Subcutaneous adipose tissue (tissue), 4 donors: Measurements from ENCODE around the gene PFKFB2. TPM values are rescaled to one million over a fixed set of nuclear protein-coding genes. Genes with fewer than 3 reads are reported as not detected.

Experiments
- CTCF ChIP-seq: fragments of 450-650 bp; IDR thresholded peaks from one replicate; pipeline ENCODE4 v1.5.1; 2016; ENCODE audit warnings: low read depth, mild to moderate bottlenecking, control low read depth, antibody characterized with exemption, moderate library complexity
- total RNA-seq, 4 donors: library from RNA; depleted of rRNA; stranded (reverse); fragments of >200 nt; gene quantifications; one replicate each; pipeline ENCODE4 v1.1.0, GENCODE V29; 2016

Gene PFKFB2
- total RNA-seq, 4 donors from 2014 or later: 5.1 to 7.5 (median 5.8) TPM

- TF ChIP-seq CTCF: no peak
Observed at GRCh38 chr1:207048041-207048440, 5.0 kb upstream of the PFKFB2 start.

- no peak for TF ChIP-seq CTCF
Observed at GRCh38 chr1:207049054-207049453, 4.0 kb upstream of the PFKFB2 start.

DNA sequence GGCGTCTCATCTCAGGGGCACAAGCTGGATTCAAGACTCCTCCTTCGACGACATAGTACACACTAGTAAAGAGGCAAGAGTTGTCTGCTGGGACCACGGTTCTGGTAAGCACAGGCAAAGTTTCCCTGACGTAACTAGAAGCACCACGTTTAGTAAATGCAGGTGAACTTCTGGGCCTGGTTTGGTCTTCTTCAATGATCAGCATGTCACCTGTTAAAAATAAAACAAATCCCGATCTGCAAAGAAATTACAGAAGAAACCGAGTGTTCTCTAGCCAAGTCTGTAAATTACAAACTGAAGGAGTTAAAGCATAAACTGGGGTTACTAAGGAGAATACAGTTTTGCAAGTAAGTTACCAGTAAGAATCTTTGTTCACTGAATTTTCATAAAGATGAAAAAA lies 3.6 kb upstream of the PFKFB2 start:
- TF ChIP-seq CTCF: no peak

- no peak for TF ChIP-seq CTCF
Observed at GRCh38 chr1:207049974-207050391, 3.1 kb upstream of the PFKFB2 start.

- no peak for TF ChIP-seq CTCF
Observed at GRCh38 chr1:207050480-207051190, 2.4 kb upstream of the PFKFB2 start.

DNA sequence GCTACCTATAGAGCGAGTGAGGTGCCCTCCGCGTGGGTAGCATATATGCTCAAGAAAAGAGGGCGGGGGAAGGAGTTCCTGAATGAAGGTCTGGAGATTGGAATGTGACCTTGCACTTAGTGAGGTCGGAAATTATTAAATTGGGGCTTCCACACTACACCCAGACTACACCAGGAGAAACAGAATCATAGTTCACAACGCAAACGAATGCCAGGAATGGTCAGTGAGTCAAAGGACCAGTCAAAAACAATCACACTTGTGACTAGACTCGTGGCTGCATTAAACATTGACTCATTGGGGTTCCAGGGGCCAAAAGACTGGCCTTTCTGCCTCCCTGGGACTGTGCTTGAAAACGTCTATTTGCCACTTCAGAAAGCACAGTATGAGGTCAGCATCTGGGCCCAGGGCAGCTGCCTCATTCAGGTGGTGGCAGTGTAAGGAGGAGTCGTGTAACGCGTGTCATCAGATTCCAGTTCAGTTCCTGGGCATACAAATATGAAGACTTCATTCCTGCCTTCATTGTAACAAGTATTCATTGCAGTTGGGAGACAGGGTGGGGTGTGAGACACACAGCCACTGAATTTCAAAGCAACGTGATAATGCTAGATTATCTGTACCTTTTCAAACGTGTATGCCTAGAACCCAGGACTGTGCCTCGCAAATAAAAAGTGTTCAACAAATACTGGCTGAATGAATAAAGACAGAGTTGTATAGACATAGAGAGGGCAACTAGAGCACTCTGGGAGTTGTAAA lies 1.7 kb upstream of the PFKFB2 start, which contains the start of gene YOD1:
TSS of gene YOD1 (minus strand) at position 18 of the 753 bp plus-strand sequence. CDS start 178 bp downstream, outside the sequence.
- no peak for TF ChIP-seq CTCF

- TF ChIP-seq CTCF: no peak
Observed at GRCh38 chr1:207054491-207054890, 1.4 kb downstream of the PFKFB2 start.
